Nephron (organoid): ENCODE measurements around the gene PILRA.
A peak's percentile ranks its signal among the peaks of the same experiment; 100 is the strongest.

Experiments used
- H3K27ac Mint-ChIP-seq, 3 experiments: 2 replicates each; pipeline ENCODE4 v1.8.0; 2020; ENCODE audit warnings: mixed read lengths in 3 of 3, mild to moderate bottlenecking in 2 of 3, moderate library complexity in 1 of 3
- H3K27me3 Mint-ChIP-seq: 2 replicates; pipeline ENCODE4 v1.8.0; 2021; ENCODE audit warnings: low read depth, mild to moderate bottlenecking, moderate library complexity, mixed read lengths
- H3K36me3 Mint-ChIP-seq: 2 replicates; pipeline ENCODE4 v1.8.0; 2020; ENCODE audit warnings: low read depth, mixed read lengths
- H3K4me1 Mint-ChIP-seq: 2 replicates; pipeline ENCODE4 v1.8.0; 2020; ENCODE audit warnings: mixed read lengths
- H3K4me3 Mint-ChIP-seq, 3 experiments: 2 replicates each; pipeline ENCODE4 v1.8.0; 2020; ENCODE audit warnings: mild to moderate bottlenecking in 3 of 3, mixed read lengths in 3 of 3, moderate library complexity in 2 of 3
- H3K9me3 Mint-ChIP-seq: 2 replicates; pipeline ENCODE4 v1.8.0; 2020; ENCODE audit warnings: mixed read lengths
- CTCF ChIP-seq, 3 experiments: fragments of 200-600 bp; sonication (generic); IDR thresholded peaks; one replicate each; pipeline ENCODE4 v1.5.0; 2021; ENCODE audit warnings: antibody characterized with exemption in 3 of 3; ENCODE audit not compliant: unreplicated experiment in 3 of 3

Gene PILRA

GRCh38 chr7:100396421-100396982 lies 23.2 kb downstream of the PILRA start:
- no peaks in the 10 kb centered on the region for H3K9me3 Mint-ChIP-seq
- no peaks in the 10 kb centered on the region for H3K4me1 Mint-ChIP-seq
- H3K27ac Mint-ChIP-seq: no peak overlapping the region
- no peak overlapping the region for H3K4me3 Mint-ChIP-seq
- no peaks in the 10 kb centered on the region for H3K36me3 Mint-ChIP-seq
- no peak for TF ChIP-seq CTCF (IDR thresholded peaks at IDR 0.05; ENCODE audit: unreplicated experiment in 3 of 3)
- H3K27me3 Mint-ChIP-seq: peaks cover 4% of the 10 kb centered on the region

DNA sequence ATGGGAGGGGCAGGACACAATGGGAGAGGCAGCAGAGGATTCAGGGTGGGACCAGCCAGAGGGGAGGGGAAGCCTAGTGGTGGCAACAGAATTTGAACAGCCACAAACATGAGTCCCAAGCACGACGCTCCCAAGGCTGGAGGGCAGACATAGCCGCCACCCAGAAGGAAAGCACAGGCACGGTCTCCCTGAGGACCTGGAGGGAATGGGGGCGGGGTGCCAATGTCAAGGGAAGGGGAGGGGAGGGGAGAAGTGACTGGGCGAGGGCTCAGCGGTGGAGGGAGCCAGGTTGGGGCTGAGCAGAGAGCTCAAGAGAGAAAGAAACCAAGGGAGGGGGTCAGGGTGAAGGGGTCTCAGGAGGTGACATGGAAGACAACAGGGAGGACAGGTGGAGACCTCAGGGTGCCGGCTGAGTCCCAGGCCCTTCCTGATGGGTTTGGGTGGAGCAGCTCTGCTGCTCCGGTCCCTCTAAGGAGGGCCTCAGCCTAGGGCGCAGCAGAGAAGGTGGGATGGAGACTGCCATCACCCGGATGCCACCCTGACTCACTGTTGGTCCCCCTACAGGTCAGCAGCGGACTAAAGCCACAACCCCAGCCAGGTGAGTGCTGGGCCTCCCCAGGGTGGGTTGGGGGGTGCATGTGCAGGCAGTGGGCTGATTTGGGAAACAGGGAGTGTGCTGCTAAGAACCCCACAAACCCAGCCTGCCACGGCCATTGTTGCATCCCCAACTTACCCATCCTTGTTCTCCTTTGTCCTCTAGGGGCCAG lies 24.2 kb downstream of the PILRA start:
- TF ChIP-seq CTCF (IDR thresholded peaks at IDR 0.05; ENCODE audit: unreplicated experiment in 3 of 3): no peak
- Mint-ChIP-seq H3K27me3 (peaks cover 4% of the 10 kb centered on the region), H3K27ac (no peak overlapping the region), H3K36me3 (no peaks in the 10 kb centered on the region), H3K4me1 (no peaks in the 10 kb centered on the region), H3K9me3 (no peaks in the 10 kb centered on the region), H3K4me3 (no peak overlapping the region)

GRCh38 chr7:100398239-100398638 lies 25.0 kb downstream of the PILRA start:
- no peak overlapping the region for H3K27ac Mint-ChIP-seq
- H3K4me1 Mint-ChIP-seq: no peaks in the 10 kb centered on the region
- H3K36me3 Mint-ChIP-seq: no peaks in the 10 kb centered on the region
- H3K27me3 Mint-ChIP-seq: peaks cover 4% of the 10 kb centered on the region
- H3K9me3 Mint-ChIP-seq: no peaks in the 10 kb centered on the region
- no peak overlapping the region for H3K4me3 Mint-ChIP-seq
- no peak for TF ChIP-seq CTCF (IDR thresholded peaks at IDR 0.05; ENCODE audit: unreplicated experiment in 3 of 3)

DNA sequence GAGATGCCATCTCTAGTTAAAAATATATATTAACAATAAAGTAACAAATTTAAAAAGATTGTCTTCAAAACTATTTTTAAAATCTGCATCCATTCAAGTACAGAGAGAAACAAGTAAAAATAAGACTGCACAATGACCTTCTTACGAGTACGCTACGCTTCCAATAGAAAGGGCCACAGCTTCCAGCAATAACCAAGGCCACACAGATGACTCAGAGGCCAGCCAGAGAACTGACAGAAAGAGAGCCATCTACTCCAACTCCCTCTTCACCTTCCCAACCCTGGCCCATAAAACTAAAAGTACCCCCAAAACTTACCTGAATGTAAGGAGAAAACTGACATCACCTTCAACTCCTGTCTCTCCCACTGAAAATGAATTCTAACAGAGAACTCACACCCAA lies 26.8 kb downstream of the PILRA start:
- no peak overlapping the region for H3K4me3 Mint-ChIP-seq
- H3K9me3 Mint-ChIP-seq: no peaks in the 10 kb centered on the region
- no peak overlapping the region for H3K27ac Mint-ChIP-seq
- no peaks in the 10 kb centered on the region for H3K36me3 Mint-ChIP-seq
- H3K27me3 Mint-ChIP-seq: peaks cover 4% of the 10 kb centered on the region
- H3K4me1 Mint-ChIP-seq: no peaks in the 10 kb centered on the region
- TF ChIP-seq CTCF (IDR thresholded peaks at IDR 0.05; ENCODE audit: unreplicated experiment in 3 of 3): no peak

DNA sequence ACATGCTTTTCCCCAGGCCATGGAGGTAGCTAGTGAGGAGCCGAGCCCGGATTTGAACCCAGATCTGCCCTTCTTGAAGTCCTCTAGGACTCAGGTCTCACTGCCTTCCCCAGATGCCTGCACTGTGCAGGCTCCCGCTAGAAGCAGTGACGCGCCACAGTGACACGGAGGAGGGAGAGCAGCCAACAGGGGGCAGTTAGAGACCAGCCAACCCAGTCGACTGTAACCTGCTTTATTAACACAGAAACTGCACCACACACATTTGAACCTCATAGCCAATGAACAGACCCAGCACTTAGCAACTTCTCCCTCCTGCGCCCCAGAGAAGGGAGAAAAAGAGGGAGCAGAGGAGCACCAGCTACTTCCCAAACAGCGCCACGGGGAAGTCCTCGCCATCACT lies 27.4 kb downstream of the PILRA start:
- Mint-ChIP-seq H3K9me3 (no peaks in the 10 kb centered on the region), H3K36me3 (no peaks in the 10 kb centered on the region), H3K4me3 (no peak overlapping the region), H3K4me1 (no peaks in the 10 kb centered on the region), H3K27me3 (peaks cover 4% of the 10 kb centered on the region), H3K27ac (no peak overlapping the region)
- TF ChIP-seq CTCF (IDR thresholded peaks at IDR 0.05; ENCODE audit: unreplicated experiment in 3 of 3): peak in 2 of 3 experiments; percentile 12 to 45

GRCh38 chr7:100401811-100402210 lies 28.5 kb downstream of the PILRA start:
- Mint-ChIP-seq H3K36me3 (no peaks in the 10 kb centered on the region), H3K27ac (no peak overlapping the region), H3K4me1 (no peaks in the 10 kb centered on the region), H3K27me3 (peaks cover 8% of the 10 kb centered on the region), H3K9me3 (no peaks in the 10 kb centered on the region), H3K4me3 (no peak overlapping the region)
- TF ChIP-seq CTCF (IDR thresholded peaks at IDR 0.05; ENCODE audit: unreplicated experiment in 3 of 3): no peak
